Measurements from ENCODE around the gene ATG10. TPM values are rescaled to one million over a fixed set of nuclear protein-coding genes. Genes with fewer than 3 reads are reported as not detected.

Gene ATG10
- total and polyA plus RNA-seq, 2 of the 13 experiments (the other 11 are each of a cell fraction or from before 2014, with no cell fraction given), result 2.0 to 5.7 TPM

- TF ChIP-seq CEBPZ (IDR thresholded peaks at IDR 0.05; ENCODE audit: low read length) (no peak), ZNF580 (CRISPR knock-in tag; IDR thresholded peaks at IDR 0.05; ENCODE audit: borderline replicate concordance, low read depth) (no peak), RFXANK (CRISPR knock-in tag; IDR thresholded peaks at IDR 0.05) (no peak), ZNF446 (CRISPR knock-in tag; IDR thresholded peaks at IDR 0.05) (no peak), HMG20A (CRISPR knock-in tag; IDR thresholded peaks at IDR 0.05; ENCODE audit: borderline replicate concordance) (peak; percentile 29; the same call in 1 of the 2 replicates), ETV6 (CRISPR knock-in tag; conservative IDR thresholded peaks at IDR 0.05) (no peak), PCBP2 (optimal IDR thresholded peaks at IDR 0.05; ENCODE audit: low read depth, low read length, poor library complexity, severe bottlenecking) (no peak), ZNF616 (CRISPR knock-in tag; IDR thresholded peaks at IDR 0.05; ENCODE audit: low read depth) (no peak), ATAD3A (CRISPR knock-in tag; IDR thresholded peaks at IDR 0.05) (no peak), MLLT10 (CRISPR knock-in tag; IDR thresholded peaks at IDR 0.05) (no peak), TARDBP (CRISPR knock-in tag; IDR thresholded peaks at IDR 0.05) (peak; percentile 27; the same call in 1 of the 2 replicates), CAMTA2 (CRISPR knock-in tag; IDR thresholded peaks at IDR 0.05; ENCODE audit: borderline replicate concordance) (no peak), HMGA1 (CRISPR knock-in tag; conservative IDR thresholded peaks at IDR 0.05) (no peak), SALL1 (CRISPR knock-in tag; IDR thresholded peaks at IDR 0.05) (peak; percentile 52), CREB3 (CRISPR knock-in tag; IDR thresholded peaks at IDR 0.05) (no peak), PITX1 (CRISPR knock-in tag; IDR thresholded peaks at IDR 0.05) (no peak), ZBTB3 (CRISPR knock-in tag; IDR thresholded peaks at IDR 0.05; ENCODE audit: borderline replicate concordance, low read depth) (no peak), MATR3 (CRISPR knock-in tag; IDR thresholded peaks at IDR 0.05) (no peak), EZH2 (conservative IDR thresholded peaks at IDR 0.05; ENCODE audit: low read depth, low read length) (no peak), FOXM1 (CRISPR knock-in tag; IDR thresholded peaks at IDR 0.05) (no peak), FOXO4 (CRISPR knock-in tag; conservative IDR thresholded peaks at IDR 0.05) (no peak), ATF4 (CRISPR knock-in tag; IDR thresholded peaks at IDR 0.05) (no peak), NR2F6 (IDR thresholded peaks at IDR 0.05) (peak; percentile 12; the same call in 1 of the 2 replicates), NR2F6 (CRISPR knock-in tag; IDR thresholded peaks at IDR 0.05) (peak; percentile 24; the same call in 1 of the 2 replicates), ZNF124 (CRISPR knock-in tag; IDR thresholded peaks at IDR 0.05) (no peak), MAZ (IDR thresholded peaks at IDR 0.05; ENCODE audit: borderline replicate concordance, low read depth, low read length) (no peak), MAZ (CRISPR knock-in tag; IDR thresholded peaks at IDR 0.05; ENCODE audit: low read depth) (no peak)
Measured at GRCh38 chr5:82018462-82018861, 46.6 kb downstream of the ATG10 start (continued).
